Neural progenitor cell (in vitro differentiated cells): ENCODE measurements around the gene PRPSAP1. TPM values are rescaled to one million over a fixed set of nuclear protein-coding genes. Genes with fewer than 3 reads are reported as not detected.
"Not testable (repeated sequence)": the region's sequence is repeated elsewhere in the genome, so short reads cannot be mapped to it uniquely, and the experiment has no call there.

ENCODE experiments used
- DNase-seq: peaks from one replicate; pipeline ENCODE4 v3.0.0-alpha.2; 2016; ENCODE audit warnings: low spot score
- H2AFZ ChIP-seq: fragments of 200-600 bp; sonication (generic); replicated peaks from 2 replicates; pipeline ENCODE4 v1.6.1; 2016; ENCODE audit warnings: antibody characterized with exemption
- H3F3A ChIP-seq: fragments of 200-600 bp; sonication (generic); 2 replicates; pipeline ENCODE4 v1.6.1; 2016; ENCODE audit warnings: antibody characterized with exemption, low read depth
- H3K27ac ChIP-seq: fragments of 200-600 bp; sonication (generic); 2 replicates; pipeline ENCODE4 v1.5.1; 2016; ENCODE audit warnings: mild to moderate bottlenecking
- H3K27me3 ChIP-seq: fragments of 200-600 bp; sonication (generic); 2 replicates; pipeline ENCODE4 v1.6.1; 2016; ENCODE audit warnings: mild to moderate bottlenecking, moderate library complexity
- H3K36me3 ChIP-seq: fragments of 200-600 bp; sonication (generic); 2 replicates; pipeline ENCODE4 v1.5.1; 2016
- H3K4me1 ChIP-seq: fragments of 200-600 bp; sonication (generic); 2 replicates; pipeline ENCODE4 v1.6.1; 2016; ENCODE audit warnings: mixed run types
- H3K4me2 ChIP-seq: fragments of 200-600 bp; sonication (generic); 2 replicates; pipeline ENCODE4 v1.6.1; 2016
- H3K4me3 ChIP-seq: fragments of 200-600 bp; sonication (generic); 2 replicates; pipeline ENCODE4 v1.5.1; 2016
- H3K79me2 ChIP-seq: fragments of 200-600 bp; sonication (generic); 2 replicates; pipeline ENCODE4 v1.6.1; 2016; ENCODE audit warnings: low read depth
- H3K9ac ChIP-seq: fragments of 200-600 bp; sonication (generic); 2 replicates; pipeline ENCODE4 v1.6.1; 2016
- H3K9me3 ChIP-seq: fragments of 200-600 bp; sonication (generic); 2 replicates; pipeline ENCODE4 v1.5.1; 2016; ENCODE audit warnings: low read depth
- H4K20me1 ChIP-seq: fragments of 200-600 bp; sonication (generic); 2 replicates; pipeline ENCODE4 v1.6.1; 2016; ENCODE audit warnings: low read depth
- H3K27ac Mint-ChIP-seq: 3 replicates; pipeline ENCODE4 v1.8.0; 2021; ENCODE audit warnings: mixed read lengths
- H3K27me3 Mint-ChIP-seq: 2 replicates; pipeline ENCODE4 v1.8.0; 2022; ENCODE audit warnings: low read depth, mild to moderate bottlenecking, inconsistent platforms, moderate library complexity, mixed read lengths; ENCODE audit not compliant: insufficient read depth
- H3K36me3 Mint-ChIP-seq: 3 replicates; pipeline ENCODE4 v1.8.0; 2021; ENCODE audit warnings: mixed read lengths
- H3K4me1 Mint-ChIP-seq: 3 replicates; pipeline ENCODE4 v1.8.0; 2021; ENCODE audit warnings: mixed read lengths
- H3K4me3 Mint-ChIP-seq: 3 replicates; pipeline ENCODE4 v1.8.0; 2021; ENCODE audit warnings: mild to moderate bottlenecking, moderate library complexity, mixed read lengths
- H3K9me3 Mint-ChIP-seq: 3 replicates; pipeline ENCODE4 v1.8.0; 2020; ENCODE audit warnings: mixed read lengths
- CTCF ChIP-seq: fragments of 200-600 bp; sonication (generic); IDR thresholded peaks from 2 replicates; pipeline ENCODE4 v1.5.1; 2017; ENCODE audit warnings: antibody characterized with exemption, mild to moderate bottlenecking
- EZH2 ChIP-seq: fragments of 200-600 bp; sonication (generic); IDR thresholded peaks from 2 replicates; pipeline ENCODE4 v1.6.1; 2017; ENCODE audit warnings: antibody characterized with exemption, mild to moderate bottlenecking, moderate library complexity
- EZH2phosphoT487 ChIP-seq: fragments of 200-600 bp; sonication (generic); IDR thresholded peaks from 2 replicates; pipeline ENCODE4 v1.6.1; 2017; ENCODE audit warnings: antibody characterized with exemption
- total RNA-seq: library from RNA; depleted of rRNA; stranded (reverse); fragments of >200 nt; gene quantifications from 2 replicates; pipeline ENCODE4 v1.2.3, GENCODE V29; 2015; ENCODE audit warnings: low replicate concordance

PRPSAP1 gene
- total RNA-seq, 1 donor from 2014 or later, result 89.7 TPM

- Mint-ChIP-seq H3K36me3 (peaks cover 7% of the 10 kb centered on the region), H3K27ac (peak overlapping the region; percentile 93), H3K4me3 (peak overlapping the region; percentile 98), H3K9me3 (no peaks in the 10 kb centered on the region), H3K27me3 (peaks cover 5% of the 10 kb centered on the region), H3K4me1 (peaks cover 30% of the 10 kb centered on the region)
- Histone ChIP-seq H3K27me3 (peaks cover 5% of the 10 kb centered on the region), H3K27ac (no peak overlapping the region), H3K4me2 (peak overlapping the region; percentile 96), H3K79me2 (peaks cover 35% of the 10 kb centered on the region), H3K9me3 (no peaks in the 10 kb centered on the region), H3K36me3 (no peaks in the 10 kb centered on the region), H4K20me1 (no peaks in the 10 kb centered on the region), H3K4me3 (peak overlapping the region; percentile 75), H3K4me1 (peaks cover 3% of the 10 kb centered on the region), H3K9ac (peak overlapping the region; percentile 47), H3F3A (peaks cover 9% of the 10 kb centered on the region), H2AFZ (peak overlapping the region; percentile 83)
- peak; percentile 63 for DNase-seq
- TF ChIP-seq EZH2phosphoT487 (peak; percentile 15), EZH2 (no peak)
Measured at GRCh38 chr17:76353004-76353598, 615 bp downstream of the PRPSAP1 start.

GRCh38 chr17:76351526-76352071 is 2.1 kb downstream of the PRPSAP1 start:
- H3K9ac ChIP-seq, result no peak overlapping the region
- peaks cover 35% of the 10 kb centered on the region for H3K79me2 ChIP-seq
- H3F3A ChIP-seq, result peaks cover 9% of the 10 kb centered on the region
- no peak overlapping the region for H2AFZ ChIP-seq
- H3K9me3 Mint-ChIP-seq, result no peaks in the 10 kb centered on the region
- no peak overlapping the region for H3K4me2 ChIP-seq
- no peaks in the 10 kb centered on the region for H3K36me3 ChIP-seq
- H3K36me3 Mint-ChIP-seq, result peaks cover 15% of the 10 kb centered on the region
- no peak overlapping the region for H3K27ac ChIP-seq
- peaks cover 3% of the 10 kb centered on the region for H3K27me3 Mint-ChIP-seq
- H3K4me1 Mint-ChIP-seq, result peaks cover 26% of the 10 kb centered on the region
- H3K4me3 Mint-ChIP-seq, result peak overlapping the region; percentile 98
- no peaks in the 10 kb centered on the region for H3K9me3 ChIP-seq
- H3K4me1 ChIP-seq, result peaks cover 3% of the 10 kb centered on the region
- TF ChIP-seq EZH2 (no peak), CTCF (no peak), EZH2phosphoT487 (no peak)
- peaks cover 5% of the 10 kb centered on the region for H3K27me3 ChIP-seq
- DNase-seq, result no peak
- H3K4me3 ChIP-seq, result no peak overlapping the region
- no peaks in the 10 kb centered on the region for H4K20me1 ChIP-seq
- peak overlapping the region; percentile 47 for H3K27ac Mint-ChIP-seq

GRCh38 chr17:76350463-76350862 is 3.3 kb downstream of the PRPSAP1 start:
- Mint-ChIP-seq H3K27ac (no peak overlapping the region), H3K4me3 (no peak overlapping the region), H3K9me3 (no peaks in the 10 kb centered on the region), H3K36me3 (peaks cover 24% of the 10 kb centered on the region), H3K27me3 (peaks cover 3% of the 10 kb centered on the region), H3K4me1 (peaks cover 26% of the 10 kb centered on the region)
- peaks cover 5% of the 10 kb centered on the region for H3K27me3 ChIP-seq
- no peaks in the 10 kb centered on the region for H3K36me3 ChIP-seq
- no peak overlapping the region for H3K27ac ChIP-seq
- H3K4me1 ChIP-seq, result peaks cover 3% of the 10 kb centered on the region
- H3K4me3 ChIP-seq, result no peak overlapping the region
- no peaks in the 10 kb centered on the region for H3K9me3 ChIP-seq
- H3K9ac ChIP-seq, result no peak overlapping the region
- peaks cover 9% of the 10 kb centered on the region for H3F3A ChIP-seq
- no peak for DNase-seq
- no peak overlapping the region for H3K4me2 ChIP-seq
- peaks cover 35% of the 10 kb centered on the region for H3K79me2 ChIP-seq
- H4K20me1 ChIP-seq, result no peaks in the 10 kb centered on the region
- TF ChIP-seq CTCF, result no peak
- H2AFZ ChIP-seq, result no peak overlapping the region

GRCh38 chr17:76346936-76347335 is 6.8 kb downstream of the PRPSAP1 start:
- H3K4me3 Mint-ChIP-seq, H3K4me2 ChIP-seq, H3F3A ChIP-seq, H3K27ac Mint-ChIP-seq, H3K9me3 ChIP-seq, H3K9me3 Mint-ChIP-seq, DNase-seq, H3K36me3 ChIP-seq, H3K4me1 Mint-ChIP-seq, H3K27ac ChIP-seq, H2AFZ ChIP-seq, H3K4me3 ChIP-seq, H3K4me1 ChIP-seq, H3K27me3 ChIP-seq, H3K27me3 Mint-ChIP-seq, H3K9ac ChIP-seq, H4K20me1 ChIP-seq: not testable (repeated sequence)
- peaks cover 23% of the 10 kb centered on the region for H3K79me2 ChIP-seq
- H3K36me3 Mint-ChIP-seq, result peaks cover 35% of the 10 kb centered on the region
